HCT116 (cell line): Measurements from ENCODE around the gene ZNF160. TPM values are rescaled to one million over a fixed set of nuclear protein-coding genes. Genes with fewer than 3 reads are reported as not detected.
A peak's percentile ranks its signal among the peaks of the same experiment; 100 is the strongest.

ENCODE experiments used
- ATAC-seq: fragments of 200-7000 bp; cut with Tn5 transposase; 2 replicates; pipeline ENCODE4 v1.9.1; 2020; ENCODE audit warnings: mild to moderate bottlenecking, moderate library complexity
- BruUV-seq: library from RNA; stranded (reverse); fragments of 400-500 nt; replicated peaks from 2 replicates; lab custom pipeline; 2021; lab: Mats Ljungman, UMichigan
- CTCF ChIA-PET: fragments of 300-600 bp; sonication (Branson Sonifier 250); formaldehyde crosslinking; loops from one replicate; lab custom pipeline; 2021; ENCODE audit warnings: antibody characterized with exemption; lab: Charles Lee
- POLR2A ChIA-PET: fragments of 300-600, 350-600 bp; sonication (Branson Sonifier 250); formaldehyde crosslinking; loops from one replicate; lab custom pipeline; 2021; ENCODE audit warnings: antibody characterized with exemption; lab: Charles Lee
- RAD21 ChIA-PET, 2 experiments: fragments of 300-600 bp; sonication (Branson Sonifier 250); formaldehyde crosslinking; loops; one replicate each; lab custom pipeline; 2023; ENCODE audit warnings: low total read pairs in 2 of 2; ENCODE audit not compliant: uncharacterized antibody in 2 of 2, unreplicated experiment in 2 of 2, low non-redundant PET in 1 of 2; lab: Charles Lee
- DNase-seq: peaks from one replicate; pipeline ENCODE4 v3.0.0-alpha.2; 2010; ENCODE audit warnings: low read depth, low spot score
- H2AFZ ChIP-seq: fragments of 200-600 bp; shearing (Covaris generic), sonication (generic); 2 replicates; pipeline ENCODE4 v1.6.1; 2017; ENCODE audit warnings: low read depth, mixed run types, mixed read lengths, antibody characterized with exemption, low read length; ENCODE audit not compliant: poor library complexity, severe bottlenecking
- H3K27ac ChIP-seq: 2 replicates; pipeline ENCODE4 v1.5.1; 2012; ENCODE audit warnings: low read depth, low read length
- H3K27me3 ChIP-seq: fragments of 200-600 bp; sonication (generic); 2 replicates; pipeline ENCODE4 v1.6.1; 2016; ENCODE audit warnings: mixed run types, low read length, mixed read lengths; ENCODE audit not compliant: insufficient read depth
- H3K36me3 ChIP-seq, 2 experiments: fragments of 200-500 bp in 1 of 2; fragments of 200-600 bp in 1 of 2; sonication (Bioruptor generic) in 1 of 2; sonication (generic) in 1 of 2; 2 replicates each; pipeline versions ENCODE4 v1.5.1 to v1.6.1; 2014 to 2016; ENCODE audit warnings: low read length in 2 of 2, inconsistent platforms in 1 of 2, mixed read lengths in 1 of 2, mixed run types in 1 of 2; ENCODE audit not compliant: insufficient read depth in 2 of 2, control insufficient read depth in 1 of 2
- H3K4me1 ChIP-seq, 2 experiments: fragments of 200-600 bp in 1 of 2; sonication (generic) in 1 of 2; 2 replicates each; pipeline versions ENCODE4 v1.5.1 to v1.6.1; 2012 to 2017; ENCODE audit warnings: low read length in 2 of 2, inconsistent platforms in 1 of 2, mild to moderate bottlenecking in 1 of 2, mixed read lengths in 1 of 2, mixed run types in 1 of 2, moderate library complexity in 1 of 2; ENCODE audit not compliant: insufficient read depth in 2 of 2, control insufficient read depth in 1 of 2
- H3K4me2 ChIP-seq: fragments of 200-600 bp; sonication (generic); 2 replicates; pipeline ENCODE4 v1.6.1; 2017; ENCODE audit warnings: mixed run types, low read length, mixed read lengths
- H3K4me3 ChIP-seq, 2 experiments: fragments of 200-600 bp in 1 of 2; sonication (generic) in 1 of 2; replicated peaks in 1 of 2; 2 replicates each; pipeline ENCODE4 v1.5.1; 2011 to 2016; ENCODE audit warnings: low read length in 2 of 2, control low read depth in 1 of 2, low read depth in 1 of 2, mild to moderate bottlenecking in 1 of 2, mixed read lengths in 1 of 2, mixed run types in 1 of 2
- H3K79me2 ChIP-seq: fragments of 200-600 bp; sonication (generic); 2 replicates; pipeline ENCODE4 v1.6.1; 2017; ENCODE audit warnings: mild to moderate bottlenecking, mixed run types, low read length, moderate library complexity, mixed read lengths; ENCODE audit not compliant: insufficient read depth
- H3K9ac ChIP-seq: fragments of 200-600 bp; sonication (generic); 2 replicates; pipeline ENCODE4 v1.6.1; 2016; ENCODE audit warnings: low read length, mixed read lengths
- H3K9me2 ChIP-seq: fragments of 200-600 bp; sonication (generic), shearing (Covaris generic); 2 replicates; pipeline ENCODE4 v1.6.1; 2017; ENCODE audit warnings: mixed run types, mild to moderate bottlenecking, moderate library complexity; ENCODE audit not compliant: insufficient read depth
- H3K9me3 ChIP-seq, 2 experiments: fragments of 200-500 bp in 1 of 2; fragments of 200-600 bp in 1 of 2; sonication (Bioruptor generic) in 1 of 2; sonication (generic) in 1 of 2; 2 replicates each; pipeline ENCODE4 v1.6.1; 2014 to 2017; ENCODE audit warnings: low read length in 2 of 2, mixed read lengths in 2 of 2, inconsistent platforms in 1 of 2, low read depth in 1 of 2, mild to moderate bottlenecking in 1 of 2, mixed run types in 1 of 2, moderate library complexity in 1 of 2; ENCODE audit not compliant: control insufficient read depth in 1 of 2, insufficient read depth in 1 of 2
- H4K20me1 ChIP-seq: fragments of 200-600 bp; sonication (generic), shearing (Covaris generic); 2 replicates; pipeline ENCODE4 v1.6.1; 2017; ENCODE audit warnings: mixed run types, mild to moderate bottlenecking, moderate library complexity; ENCODE audit not compliant: insufficient read depth
- CEBPB ChIP-seq: IDR thresholded peaks from 2 replicates; pipeline ENCODE4 v1.6.1; 2012; ENCODE audit warnings: low read depth
- EZH2 ChIP-seq: fragments of 200-600 bp; sonication (generic); IDR thresholded peaks from 2 replicates; pipeline ENCODE4 v1.6.1; 2017; ENCODE audit warnings: antibody characterized with exemption, mixed run types
- JUND ChIP-seq: IDR thresholded peaks from 2 replicates; pipeline ENCODE4 v1.6.1; 2012
- SP1 ChIP-seq: IDR thresholded peaks from 2 replicates; pipeline ENCODE4 v1.6.1; 2012; ENCODE audit warnings: low read depth
- TCF7L2 ChIP-seq: IDR thresholded peaks from 2 replicates; pipeline ENCODE4 v1.7.0; 2011; ENCODE audit warnings: borderline replicate concordance, inconsistent platforms; ENCODE audit not compliant: insufficient read depth, insufficient read length; ENCODE audit errors: extremely low read depth
- ZFX ChIP-seq: fragments of 450-650 bp; IDR thresholded peaks from 2 replicates; pipeline ENCODE4 v1.6.1; 2017
- ZNF274 ChIP-seq: fragments of 200-500 bp; sonication (Bioruptor generic); IDR thresholded peaks from 2 replicates; pipeline ENCODE4 v1.6.1; 2014; ENCODE audit warnings: mild to moderate bottlenecking, low read depth, low read length, inconsistent platforms
- intact Hi-C: fragments of 100-400 bp; cut with micrococcal nuclease; formaldehyde crosslinking; loops from 2 replicates; pipeline ENCODE4 v1.10.0; 2022
- total RNA-seq: library from RNA; stranded (reverse); gene quantifications from one replicate; pipeline ENCODE4 v1.2.1, GENCODE V29; 2021; ENCODE audit not compliant: unreplicated experiment
- TF ChIP-seq, protein P1 (sequence below), 3 experiments: fragments of 200-600 bp in 1 of 3; sonication (generic) in 1 of 3; IDR thresholded peaks in 2 of 3; conservative IDR thresholded peaks in 1 of 3; 2 replicates each; pipeline ENCODE4 v1.5.1; 2012 to 2017; ENCODE audit warnings: low read depth in 2 of 3, low read length in 2 of 3, antibody characterized with exemption in 1 of 3, borderline replicate concordance in 1 of 3, control low read depth in 1 of 3, mild to moderate bottlenecking in 1 of 3, mixed read lengths in 1 of 3, mixed run types in 1 of 3, moderate library complexity in 1 of 3; ENCODE audit not compliant: insufficient read depth in 1 of 3
- TF ChIP-seq, protein P2 (sequence below): IDR thresholded peaks from 2 replicates; pipeline ENCODE4 v1.6.1; 2012

The ZNF160 gene
- total RNA-seq, 1 experiment from 2014 or later = 14.9 TPM

DNA sequence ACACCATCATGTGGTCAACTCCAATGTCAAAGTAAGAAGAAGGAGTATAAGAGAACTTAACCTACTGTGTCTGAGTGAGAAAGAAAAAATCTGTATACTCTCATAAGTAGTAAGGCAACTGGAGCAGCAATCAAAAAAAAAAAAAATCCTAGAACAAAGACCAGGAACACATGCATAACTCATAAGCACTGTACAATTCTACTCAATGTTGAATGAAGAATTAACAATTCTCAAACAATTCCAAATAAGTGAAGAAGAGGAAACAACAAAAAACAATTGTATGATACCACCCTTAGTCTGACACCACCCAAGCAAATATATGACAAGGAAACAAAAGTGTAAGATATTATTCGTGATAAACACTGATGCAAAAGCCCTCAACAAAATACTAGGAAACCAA is 24.6 kb downstream of the ZNF160 start:
- no peaks in the 10 kb centered on the region for H3K27me3 ChIP-seq
- BruUV-seq = no TSS peak
- no peak overlapping the region for H3K4me2 ChIP-seq
- no peak overlapping the region for H3K27ac ChIP-seq
- no peak overlapping the region for H3K4me3 ChIP-seq
- peaks cover 4 to 30% of the 10 kb centered on the region in 2 experiments; a peak in 3 of 4 replicates for H3K36me3 ChIP-seq
- H3K4me1 ChIP-seq = no peaks in the 10 kb centered on the region
- DNase-seq = no peak
- POLR2A ChIA-PET = no interaction called here
- RAD21 ChIA-PET = no interaction called here
- CTCF ChIA-PET = no interaction called here
- no peaks in the 10 kb centered on the region for H4K20me1 ChIP-seq
- no peak overlapping the region for H2AFZ ChIP-seq
- intact Hi-C loops = no loop called here
- no peak for ATAC-seq
- no peak overlapping the region for H3K9ac ChIP-seq
- no peaks in the 10 kb centered on the region for H3K9me2 ChIP-seq
- peaks cover 6 to 26% of the 10 kb centered on the region in 2 experiments; a peak in 3 of 4 replicates for H3K9me3 ChIP-seq
- H3K79me2 ChIP-seq = peaks cover 7% of the 10 kb centered on the region; the same call in 1 of the 2 replicates
- TF ChIP-seq JUND = no peak
- TF ChIP-seq ZNF274 = no peak
- TF ChIP-seq, protein P1, sequence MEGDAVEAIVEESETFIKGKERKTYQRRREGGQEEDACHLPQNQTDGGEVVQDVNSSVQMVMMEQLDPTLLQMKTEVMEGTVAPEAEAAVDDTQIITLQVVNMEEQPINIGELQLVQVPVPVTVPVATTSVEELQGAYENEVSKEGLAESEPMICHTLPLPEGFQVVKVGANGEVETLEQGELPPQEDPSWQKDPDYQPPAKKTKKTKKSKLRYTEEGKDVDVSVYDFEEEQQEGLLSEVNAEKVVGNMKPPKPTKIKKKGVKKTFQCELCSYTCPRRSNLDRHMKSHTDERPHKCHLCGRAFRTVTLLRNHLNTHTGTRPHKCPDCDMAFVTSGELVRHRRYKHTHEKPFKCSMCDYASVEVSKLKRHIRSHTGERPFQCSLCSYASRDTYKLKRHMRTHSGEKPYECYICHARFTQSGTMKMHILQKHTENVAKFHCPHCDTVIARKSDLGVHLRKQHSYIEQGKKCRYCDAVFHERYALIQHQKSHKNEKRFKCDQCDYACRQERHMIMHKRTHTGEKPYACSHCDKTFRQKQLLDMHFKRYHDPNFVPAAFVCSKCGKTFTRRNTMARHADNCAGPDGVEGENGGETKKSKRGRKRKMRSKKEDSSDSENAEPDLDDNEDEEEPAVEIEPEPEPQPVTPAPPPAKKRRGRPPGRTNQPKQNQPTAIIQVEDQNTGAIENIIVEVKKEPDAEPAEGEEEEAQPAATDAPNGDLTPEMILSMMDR (IDR thresholded peaks at IDR 0.05 in 2 of 3, conservative IDR thresholded peaks at IDR 0.05 in 1 of 3; ENCODE audit: borderline replicate concordance in 1 of 3, insufficient read depth in 1 of 3, low read depth in 2 of 3, low read length in 2 of 3) = no peak
- TF ChIP-seq, protein P2, sequence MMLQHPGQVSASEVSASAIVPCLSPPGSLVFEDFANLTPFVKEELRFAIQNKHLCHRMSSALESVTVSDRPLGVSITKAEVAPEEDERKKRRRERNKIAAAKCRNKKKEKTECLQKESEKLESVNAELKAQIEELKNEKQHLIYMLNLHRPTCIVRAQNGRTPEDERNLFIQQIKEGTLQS = no peak
- TF ChIP-seq EZH2 = no peak
- TF ChIP-seq TCF7L2 = no peak
- TF ChIP-seq CEBPB = no peak
- no peak for TF ChIP-seq ZFX

DNA sequence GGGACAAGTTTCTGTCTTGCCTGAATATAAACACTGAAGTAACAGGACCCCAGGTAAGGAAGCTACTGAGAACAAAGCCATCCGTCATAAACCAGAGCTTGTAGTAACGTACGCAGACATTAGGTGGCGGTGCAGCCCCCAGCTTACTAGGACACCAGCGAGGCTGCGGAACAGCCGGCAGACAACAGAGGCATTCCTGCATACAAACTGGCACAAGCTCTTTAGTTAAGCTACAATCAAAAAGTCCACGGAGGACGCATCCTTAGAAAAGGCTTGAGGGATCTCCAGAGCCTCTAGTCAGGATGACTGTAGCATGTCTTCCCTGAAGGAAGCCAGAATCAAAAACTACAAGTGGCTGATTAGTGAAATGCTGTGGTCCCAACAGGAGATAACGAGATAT is 26.2 kb downstream of the ZNF160 start:
- Histone ChIP-seq H3K9me2 (no peaks in the 10 kb centered on the region), H3K27me3 (no peaks in the 10 kb centered on the region), H3K36me3 (peaks cover 12 to 40% of the 10 kb centered on the region in 2 experiments), H3K79me2 (peaks cover 7% of the 10 kb centered on the region; the same call in 1 of the 2 replicates), H3K9ac (no peak overlapping the region), H3K4me3 (no peak overlapping the region), H3K4me2 (no peak overlapping the region), H4K20me1 (no peaks in the 10 kb centered on the region), H3K9me3 (peaks cover 6 to 26% of the 10 kb centered on the region in 2 experiments; a peak in 3 of 4 replicates), H3K27ac (no peak overlapping the region), H3K4me1 (no peaks in the 10 kb centered on the region), H2AFZ (no peak overlapping the region)
- no peak for DNase-seq
- TF ChIP-seq, protein P1 (IDR thresholded peaks at IDR 0.05 in 2 of 3, conservative IDR thresholded peaks at IDR 0.05 in 1 of 3; ENCODE audit: borderline replicate concordance in 1 of 3, insufficient read depth in 1 of 3, low read depth in 2 of 3, low read length in 2 of 3) = peak in 2 of 3 experiments; percentile 35 to 44; a peak in 4 of 6 replicates
- no peak for TF ChIP-seq SP1
- RAD21 ChIA-PET = no interaction called here
- no TSS peak for BruUV-seq
- POLR2A ChIA-PET = no interaction called here
- CTCF ChIA-PET = no interaction called here
- ATAC-seq = no peak
- intact Hi-C loops = no loop called here
